CD4-positive, CD25-positive, alpha-beta regulatory T cell (primary cell): ENCODE measurements around the gene ITPRIPL1. TPM values are rescaled to one million over a fixed set of nuclear protein-coding genes. Genes with fewer than 3 reads are reported as not detected.

Experiments used
- ATAC-seq, 2 donors: fragments of 150-1000 bp; cut with Tn5 transposase; one replicate each; pipeline ENCODE4 v1.10.0; 2021; ENCODE audit warnings: low read depth in 2 of 2, moderate number of reproducible peaks in 2 of 2, moderate library complexity in 1 of 2
- DNase-seq, 3 donors: peaks; one replicate each; pipeline versions ENCODE4 v3.0.0 to v3.0.0-alpha.2; 2012 to 2022; ENCODE audit warnings: mixed read lengths in 1 of 3
- H3K27ac ChIP-seq: one replicate; pipeline ENCODE4 v1.7.0; 2013; ENCODE audit warnings: mild to moderate bottlenecking, low read length; ENCODE audit not compliant: insufficient read depth, poor library complexity, severe bottlenecking
- H3K27me3 ChIP-seq: one replicate; pipeline ENCODE4 v1.7.0; 2013; ENCODE audit warnings: low read length; ENCODE audit not compliant: control insufficient read depth, insufficient read depth
- H3K36me3 ChIP-seq: one replicate; pipeline ENCODE4 v1.7.0; 2013; ENCODE audit warnings: mild to moderate bottlenecking, low read length, moderate library complexity; ENCODE audit not compliant: control insufficient read depth, insufficient read depth
- H3K4me1 ChIP-seq: 2 replicates; pipeline ENCODE4 v1.7.0; 2013; ENCODE audit warnings: mild to moderate bottlenecking, low read length; ENCODE audit not compliant: insufficient read depth, control insufficient read depth, poor library complexity, severe bottlenecking
- H3K4me3 ChIP-seq: one replicate; pipeline ENCODE4 v1.7.0; 2013; ENCODE audit warnings: low read depth, mild to moderate bottlenecking, low read length, moderate library complexity
- H3K9me3 ChIP-seq, 2 experiments: 1 replicate in 1 of 2; 2 replicates in 1 of 2; pipeline ENCODE4 v1.7.0; 2013; ENCODE audit warnings: low read length in 2 of 2, mild to moderate bottlenecking in 1 of 2, moderate library complexity in 1 of 2; ENCODE audit not compliant: control insufficient read depth in 2 of 2
- H3K27ac Mint-ChIP-seq, 3 donors: one replicate each; pipeline ENCODE4 v1.8.0; 2020 to 2022; ENCODE audit warnings: mild to moderate bottlenecking in 3 of 3, mixed read lengths in 3 of 3, moderate library complexity in 2 of 3
- H3K27me3 Mint-ChIP-seq: one replicate; pipeline ENCODE4 v1.8.0; 2022; ENCODE audit warnings: mild to moderate bottlenecking, mixed read lengths
- H3K36me3 Mint-ChIP-seq: one replicate; pipeline ENCODE4 v1.8.0; 2020; ENCODE audit warnings: mixed read lengths
- H3K4me1 Mint-ChIP-seq, 4 donors: one replicate each; pipeline ENCODE4 v1.8.0; 2020 to 2022; ENCODE audit warnings: mixed read lengths in 4 of 4, mild to moderate bottlenecking in 1 of 4
- H3K4me3 Mint-ChIP-seq, 4 donors: one replicate each; pipeline ENCODE4 v1.8.0; 2020 to 2022; ENCODE audit warnings: mild to moderate bottlenecking in 4 of 4, mixed read lengths in 4 of 4, moderate library complexity in 3 of 4
- H3K9me3 Mint-ChIP-seq, 7 donors: one replicate each; pipeline ENCODE4 v1.8.0; 2020 to 2022; ENCODE audit warnings: mixed read lengths in 7 of 7, mild to moderate bottlenecking in 3 of 7, moderate library complexity in 2 of 7
- polyA plus RNA-seq, 4 donors: library from polyadenylated mRNA; unstranded; fragments of 300-500 nt; fragmentation: Illumina TruSeq; gene quantifications; one replicate each; pipeline ENCODE4 v1.2.3, GENCODE V29; 2021
- total RNA-seq: library from RNA; stranded (reverse); gene quantifications from one replicate; pipeline ENCODE4 v1.2.3, GENCODE V29; 2022

ITPRIPL1 gene
- total and polyA plus RNA-seq, 5 donors from 2014 or later, result 7.5 to 27.8 (median 13.6) TPM

DNA sequence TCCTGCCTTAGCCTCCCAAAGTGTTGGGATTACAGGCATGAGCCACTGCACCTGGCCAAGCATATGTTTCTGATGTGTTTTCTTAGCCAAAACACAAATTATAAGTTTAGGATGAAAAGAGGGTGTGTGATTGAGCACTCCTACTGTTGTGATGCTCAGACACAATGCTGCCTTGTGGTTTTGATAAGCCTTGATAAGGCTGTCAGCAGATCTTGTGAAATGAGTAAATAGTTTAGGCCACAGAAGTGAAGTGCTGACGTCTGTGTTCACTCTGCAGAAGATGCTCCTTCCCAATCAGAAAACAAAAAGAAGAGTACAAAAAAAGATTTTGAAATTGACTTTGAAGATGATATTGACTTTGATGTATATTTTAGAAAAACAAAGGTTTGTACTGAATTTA is 34.7 kb downstream of the ITPRIPL1 start:
- no peaks in the 10 kb centered on the region for H3K9me3 ChIP-seq
- H3K4me1 ChIP-seq, result peaks cover 21% of the 10 kb centered on the region
- Mint-ChIP-seq H3K27me3 (no peaks in the 10 kb centered on the region), H3K36me3 (no peaks in the 10 kb centered on the region), H3K9me3 (no peaks in the 10 kb centered on the region), H3K4me3 (peak overlapping the region; percentile 6 to 49 (median 17)), H3K4me1 (peaks cover 1 to 21% (median 13%) of the 10 kb centered on the region in 4 donors), H3K27ac (peak overlapping the region; percentile 87 to 90 (median 90))
- H3K36me3 ChIP-seq, result peaks cover 5% of the 10 kb centered on the region
- ATAC-seq (peak; percentile 86 to 89), DNase-seq (peak; percentile 38 to 66 (median 42))
- H3K4me3 ChIP-seq, result no peak overlapping the region
- H3K27ac ChIP-seq, result peak overlapping the region; percentile 78
- H3K27me3 ChIP-seq, result no peaks in the 10 kb centered on the region

GRCh38 chr2:96361751-96362150 is 36.6 kb downstream of the ITPRIPL1 start:
- Mint-ChIP-seq H3K27me3 (no peaks in the 10 kb centered on the region), H3K36me3 (no peaks in the 10 kb centered on the region), H3K9me3 (no peaks in the 10 kb centered on the region), H3K4me1 (peaks cover 1 to 21% (median 13%) of the 10 kb centered on the region in 4 donors), H3K4me3 (no peak overlapping the region), H3K27ac (peak overlapping the region; percentile 11 to 87 (median 20))
- DNase-seq, result no peak
- H3K27ac ChIP-seq, result no peak overlapping the region
- H3K4me1 ChIP-seq, result peaks cover 21% of the 10 kb centered on the region
- no peak for ATAC-seq
- peaks cover 6% of the 10 kb centered on the region for H3K36me3 ChIP-seq
- H3K27me3 ChIP-seq, result no peaks in the 10 kb centered on the region
- H3K4me3 ChIP-seq, result no peak overlapping the region
- no peaks in the 10 kb centered on the region for H3K9me3 ChIP-seq

DNA sequence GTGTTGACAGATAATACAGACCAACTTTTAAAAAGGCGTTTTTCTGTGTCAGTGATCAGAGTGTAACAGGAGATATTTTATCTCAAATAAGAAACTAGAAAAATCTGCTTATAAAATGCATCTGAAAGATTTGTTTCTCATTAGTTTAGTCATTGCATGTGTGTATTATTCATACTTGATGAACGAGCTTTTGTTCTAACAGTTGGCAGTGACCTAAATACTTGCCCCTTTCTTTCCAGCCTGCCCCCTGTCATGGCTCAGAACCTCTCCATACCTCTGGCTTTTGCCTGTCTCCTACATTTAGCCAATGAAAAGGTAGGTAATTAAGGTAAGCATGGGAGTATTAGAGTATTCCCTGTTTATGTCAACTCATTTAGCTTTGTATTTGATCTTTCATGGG is 44.1 kb downstream of the ITPRIPL1 start:
- H3K27me3 Mint-ChIP-seq, result no peaks in the 10 kb centered on the region
- H3K4me1 ChIP-seq, result no peaks in the 10 kb centered on the region
- H3K36me3 Mint-ChIP-seq, result peaks cover 7% of the 10 kb centered on the region
- peaks cover 21% of the 10 kb centered on the region for H3K36me3 ChIP-seq
- no peak for DNase-seq
- no peaks in the 10 kb centered on the region for H3K4me1 Mint-ChIP-seq
- H3K4me3 Mint-ChIP-seq, result no peak overlapping the region
- no peak for ATAC-seq
- no peak overlapping the region for H3K4me3 ChIP-seq
- H3K27me3 ChIP-seq, result no peaks in the 10 kb centered on the region
- H3K9me3 Mint-ChIP-seq, result peaks cover 0 to 1% (median 0%) of the 10 kb centered on the region in 7 donors
- peak overlapping the region in 1 of 3 donors; percentile 26 for H3K27ac Mint-ChIP-seq
- H3K9me3 ChIP-seq, result no peaks in the 10 kb centered on the region
- no peak overlapping the region for H3K27ac ChIP-seq

DNA sequence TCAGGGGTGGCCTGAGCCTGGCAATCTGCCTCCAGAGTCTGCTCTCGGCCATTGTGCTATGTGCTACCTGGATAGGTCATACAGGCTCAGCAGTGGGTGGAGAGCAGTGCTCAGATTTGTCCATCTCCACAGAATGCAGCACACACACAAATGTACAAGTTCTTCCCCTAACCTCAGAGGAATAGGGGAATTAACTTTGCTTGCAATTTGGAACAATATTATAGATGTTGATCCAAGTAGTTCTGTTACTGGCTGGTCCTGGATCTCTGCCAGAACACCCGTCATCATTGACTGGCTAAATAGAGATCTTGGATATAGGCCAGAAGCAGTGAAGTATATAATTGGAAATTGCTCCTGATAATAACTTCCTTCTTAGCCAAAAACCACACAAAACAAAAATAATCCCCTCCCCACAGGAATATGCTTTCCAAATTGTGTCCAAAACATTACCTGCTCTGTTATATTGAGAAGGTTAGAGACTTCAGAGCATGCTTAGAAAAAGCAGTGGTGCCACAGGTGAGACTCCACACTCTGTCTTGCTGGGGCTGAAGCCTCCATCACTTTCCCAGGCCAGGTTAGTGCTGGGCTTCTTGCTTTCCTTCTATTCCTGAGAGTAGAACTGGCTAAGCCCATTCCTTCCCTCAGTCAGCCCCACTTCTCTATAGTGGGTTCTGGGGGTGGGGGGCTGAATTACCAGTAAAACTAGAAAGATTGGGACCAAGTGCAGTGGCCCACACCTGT is 49.3 kb downstream of the ITPRIPL1 start:
- Histone ChIP-seq H3K36me3 (peaks cover 13% of the 10 kb centered on the region), H3K4me3 (no peak overlapping the region), H3K27ac (no peak overlapping the region), H3K4me1 (no peaks in the 10 kb centered on the region), H3K9me3 (peaks cover 3 to 4% of the 10 kb centered on the region in 2 experiments), H3K27me3 (no peaks in the 10 kb centered on the region)
- Mint-ChIP-seq H3K4me1 (no peaks in the 10 kb centered on the region), H3K27me3 (no peaks in the 10 kb centered on the region), H3K9me3 (peaks cover 0 to 11% (median 6%) of the 10 kb centered on the region in 7 donors), H3K4me3 (no peak overlapping the region), H3K27ac (no peak overlapping the region), H3K36me3 (peaks cover 7% of the 10 kb centered on the region)
- ATAC-seq (no peak), DNase-seq (no peak)

Other genes starting within 250 kb of the ITPRIPL1 start
- 1.0 TPM for gene ADRA2B, start 208.7 kb upstream of the ITPRIPL1 start, total RNA-seq
- not detected for gene ADRA2B, start 208.7 kb upstream of the ITPRIPL1 start, polyA plus RNA-seq
- 9.7 TPM for gene ASTL, start 186.8 kb upstream of the ITPRIPL1 start, total RNA-seq
- gene ASTL, start 186.8 kb upstream of the ITPRIPL1 start, polyA plus RNA-seq, result under 1 TPM in 2 of 4 donors, not detected in 2; 0.23 to 0.39 TPM
- 566 TPM for gene DUSP2, start 179.9 kb upstream of the ITPRIPL1 start, total RNA-seq
- gene DUSP2, start 179.9 kb upstream of the ITPRIPL1 start, polyA plus RNA-seq, result 10 to 100 TPM; 30.8 to 95.4 (median 44.5) TPM
- 97.2 TPM for gene STARD7, start 116.5 kb upstream of the ITPRIPL1 start, total RNA-seq
- 100 to 1,000 TPM; 177 to 208 (median 197) TPM for gene STARD7, start 116.5 kb upstream of the ITPRIPL1 start, polyA plus RNA-seq
- gene TMEM127, start 59.3 kb upstream of the ITPRIPL1 start, total RNA-seq, result 54.3 TPM
- 10 to 100 TPM; 27.6 to 40.4 (median 37.4) TPM for gene TMEM127, start 59.3 kb upstream of the ITPRIPL1 start, polyA plus RNA-seq
- gene CIAO1, start 59.1 kb upstream of the ITPRIPL1 start, total RNA-seq, result 60.3 TPM
- gene CIAO1, start 59.1 kb upstream of the ITPRIPL1 start, polyA plus RNA-seq, result 100 to 1,000 TPM in 1 of 4 donors, 10 to 100 TPM in 3; 83.0 to 102 (median 94.7) TPM
- 295 TPM for gene SNRNP200, start 19.8 kb upstream of the ITPRIPL1 start, total RNA-seq
- 10 to 100 TPM; 67.4 to 89.4 (median 83.4) TPM for gene SNRNP200, start 19.8 kb upstream of the ITPRIPL1 start, polyA plus RNA-seq
- gene NCAPH, start 10.4 kb downstream of the ITPRIPL1 start, total RNA-seq, result 14.0 TPM
- 10 to 100 TPM in 1 of 4 donors, 1 to 10 TPM in 3; 4.2 to 10.0 (median 8.1) TPM for gene NCAPH, start 10.4 kb downstream of the ITPRIPL1 start, polyA plus RNA-seq
- gene NEURL3, start 180.0 kb downstream of the ITPRIPL1 start, total RNA-seq, result not detected
- gene NEURL3, start 180.0 kb downstream of the ITPRIPL1 start, polyA plus RNA-seq, result under 1 TPM in 1 of 4 donors, not detected in 3; 0.18 TPM
- 180 TPM for gene ARID5A, start 211.4 kb downstream of the ITPRIPL1 start, total RNA-seq
- gene ARID5A, start 211.4 kb downstream of the ITPRIPL1 start, polyA plus RNA-seq, result 10 to 100 TPM; 63.5 to 85.6 (median 73.6) TPM